Hippocampal formation (tissue), 2 donors: ENCODE results near the gene UBQLN4.
A peak's percentile ranks its signal among the peaks of the same experiment; 100 is the strongest.

Source experiments
- DNase-seq, 2 donors: peaks; one replicate each; lab custom pipeline; 2025; lab: John Stamatoyannopoulos, UW

UBQLN4 gene

GRCh38 chr1:156053768-156054499 lies at the start of gene UBQLN4:
TSS of gene UBQLN4 (minus strand) at chr1:156053798. CDS start at chr1:156053701, 97 bp downstream.
- DNase-seq, result peak; percentile 88 to 91

DNA sequence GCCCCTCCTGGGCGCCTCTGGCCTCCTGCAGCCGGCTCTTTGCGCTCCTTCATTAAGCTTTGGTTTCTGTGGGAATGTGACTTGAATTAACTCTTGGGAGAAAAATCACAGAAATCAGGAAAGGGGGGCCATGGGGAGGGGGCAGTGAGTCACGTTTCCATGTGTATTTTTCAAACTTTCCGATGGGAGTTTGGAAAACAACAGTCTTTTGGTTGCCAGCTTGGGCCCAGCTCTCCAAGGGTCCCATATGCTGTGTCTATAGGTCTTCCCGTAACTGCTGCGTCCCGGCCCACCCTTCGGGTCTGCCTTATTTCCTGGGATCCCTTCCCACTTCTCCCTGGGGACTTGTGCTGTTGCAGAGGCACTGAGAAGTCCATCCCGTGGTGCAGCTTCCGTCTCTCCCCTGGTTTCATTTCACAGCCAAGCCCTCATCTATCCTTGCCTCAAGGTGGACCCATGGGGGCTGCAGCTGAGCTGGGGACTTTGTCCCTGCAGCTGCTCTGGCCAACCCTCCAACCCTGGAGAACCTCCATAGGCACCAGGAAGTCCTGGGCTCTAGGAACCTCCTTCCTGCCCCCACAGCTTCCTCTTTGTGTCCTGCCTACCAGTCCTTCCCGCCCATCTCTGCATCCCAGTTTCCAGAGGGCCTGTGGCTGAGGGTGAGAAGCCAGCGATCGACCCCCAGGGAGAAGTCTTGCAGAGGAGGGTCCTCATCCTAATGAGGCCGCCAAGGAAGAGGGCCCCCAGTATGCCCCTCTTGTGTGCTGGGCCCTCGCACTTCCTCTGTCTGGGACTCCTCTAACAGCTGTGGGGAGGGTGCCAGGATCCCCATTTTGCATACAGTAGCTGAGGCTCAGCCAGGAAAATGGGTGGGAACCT lies 49.3 kb upstream of the UBQLN4 start:
- DNase-seq, result no peak

GRCh38 chr1:156101880-156102279 lies 48.3 kb upstream of the UBQLN4 start:
- no peak for DNase-seq

- no peak for DNase-seq
These were observed 46.8 kb upstream of the UBQLN4 start for GRCh38 chr1:156100205-156100995.

DNA sequence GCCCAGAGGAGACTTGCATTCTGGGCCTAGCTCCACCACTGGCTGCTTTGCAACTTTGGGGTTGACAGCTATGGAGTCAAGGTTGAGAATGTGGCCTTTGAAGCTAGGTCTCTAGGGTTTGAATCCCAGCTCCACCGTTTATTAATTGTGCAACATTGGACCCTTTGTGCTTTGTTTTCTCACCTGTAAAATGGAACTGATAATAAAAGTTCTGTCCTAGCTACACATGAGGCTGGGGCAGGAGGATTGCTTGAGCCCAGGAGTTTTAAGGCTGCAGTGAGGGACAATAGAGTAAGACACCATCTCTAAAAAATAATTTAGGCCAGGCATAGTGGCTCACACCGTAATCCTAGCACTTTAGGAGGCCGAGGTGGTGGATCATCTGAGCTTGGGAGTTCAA lies 45.7 kb upstream of the UBQLN4 start:
- DNase-seq, result no peak

DNA sequence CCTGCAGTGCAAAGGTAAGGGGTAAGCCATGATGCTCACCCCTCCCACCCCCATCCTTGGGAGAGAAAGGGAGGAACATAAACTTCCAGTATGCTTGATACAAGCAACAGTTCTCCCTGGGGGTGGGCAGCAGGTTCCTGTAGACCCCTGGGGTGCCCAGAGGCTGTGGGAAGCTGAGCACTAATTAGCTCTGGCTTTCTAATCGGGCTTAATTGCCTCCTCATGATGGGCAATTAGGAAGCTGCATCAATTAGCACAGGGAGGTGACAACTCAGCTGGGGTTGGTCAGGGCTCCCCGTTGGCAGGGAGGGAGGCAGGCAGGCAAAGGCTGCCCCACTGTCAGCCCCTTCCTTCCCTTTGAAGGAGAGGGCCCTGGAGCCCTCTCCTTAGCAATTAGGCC lies 45.2 kb upstream of the UBQLN4 start:
- no peak for DNase-seq

- no peak for DNase-seq
These were observed 44.0 kb upstream of the UBQLN4 start for GRCh38 chr1:156097499-156098178.

- DNase-seq, result peak; percentile 78 to 87
These were observed 43.2 kb upstream of the UBQLN4 start for GRCh38 chr1:156096640-156097391.

- DNase-seq, result no peak
These were observed 42.4 kb upstream of the UBQLN4 start for GRCh38 chr1:156095906-156096508.

GRCh38 chr1:156091610-156092009 lies 38.0 kb upstream of the UBQLN4 start:
- DNase-seq, result no peak

DNA sequence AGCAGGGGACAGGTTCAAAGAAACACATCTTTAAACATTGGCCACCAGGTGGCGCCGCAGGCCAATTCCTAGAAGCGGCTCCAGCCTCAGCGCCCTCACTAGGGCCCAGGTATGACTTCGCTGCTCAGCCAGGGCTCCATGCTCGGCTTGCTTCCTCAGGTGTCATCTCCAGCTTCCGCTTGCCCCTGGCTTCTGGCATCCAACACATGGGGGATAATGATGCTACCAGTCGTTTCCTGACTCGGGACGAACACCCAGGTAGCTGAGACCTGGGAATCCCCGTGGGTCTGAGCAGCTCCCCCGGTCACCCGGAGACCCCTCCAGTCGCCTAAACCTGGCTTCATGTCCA lies 37.2 kb upstream of the UBQLN4 start:
- DNase-seq, result peak; percentile 44 to 70

DNA sequence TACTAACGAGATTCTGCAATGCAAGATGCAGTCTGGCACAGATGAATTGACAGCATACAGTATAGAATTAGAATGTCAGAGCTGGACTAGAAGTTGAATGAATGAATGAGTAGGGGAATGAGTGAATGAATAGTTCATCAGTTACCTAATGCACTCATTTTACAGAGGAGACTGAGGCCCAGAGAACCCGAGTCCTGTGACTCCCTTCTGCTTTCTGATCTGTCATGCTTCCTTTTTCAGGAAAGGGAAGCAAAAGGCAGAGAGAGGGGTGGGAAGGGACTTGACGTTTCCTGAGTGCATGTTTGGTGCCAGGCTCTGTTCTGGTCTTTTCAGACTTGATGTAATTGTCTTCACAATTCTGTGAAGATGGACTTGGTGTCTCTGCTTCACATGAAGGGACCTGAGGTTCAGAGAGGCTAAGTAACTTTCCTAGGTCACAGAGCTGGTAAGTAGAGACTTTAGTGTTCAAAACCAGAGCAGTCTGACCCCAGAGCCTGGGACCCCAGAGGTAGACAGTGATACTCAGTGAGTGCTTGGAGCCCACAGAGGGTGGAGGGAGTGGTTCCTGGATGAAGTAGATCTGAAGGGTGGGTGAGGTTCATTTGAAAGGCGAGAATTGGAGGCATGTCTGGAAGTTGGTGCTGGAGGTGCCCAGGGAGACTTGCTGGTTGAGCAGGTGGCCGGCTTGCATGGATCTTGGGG lies 36.7 kb upstream of the UBQLN4 start:
- DNase-seq, result no peak

DNA sequence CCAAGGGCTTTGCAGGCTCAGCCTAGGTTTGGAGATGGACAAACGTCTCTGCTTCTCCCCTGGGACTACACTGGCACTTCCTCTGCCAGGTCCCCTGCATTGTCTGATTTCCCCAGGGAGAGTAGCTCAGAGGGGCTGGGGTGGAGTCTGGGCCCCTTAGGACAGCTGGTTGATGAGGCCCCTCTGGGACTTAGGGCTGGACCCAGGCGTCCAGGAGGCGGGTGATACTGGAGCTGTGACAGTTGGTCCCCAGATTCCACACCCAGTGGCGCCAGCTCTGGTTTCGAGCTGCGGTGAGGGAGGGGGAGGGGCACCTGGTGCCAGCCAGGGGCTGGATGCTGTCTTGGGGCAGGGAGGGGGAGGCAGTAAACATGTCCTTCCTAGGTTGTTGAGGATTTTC lies 36.1 kb upstream of the UBQLN4 start:
- no peak for DNase-seq

- no peak for DNase-seq
These were observed 32.7 kb upstream of the UBQLN4 start for GRCh38 chr1:156086256-156086662.

GRCh38 chr1:156083800-156084790 lies 30.5 kb upstream of the UBQLN4 start:
- DNase-seq, result no peak

DNA sequence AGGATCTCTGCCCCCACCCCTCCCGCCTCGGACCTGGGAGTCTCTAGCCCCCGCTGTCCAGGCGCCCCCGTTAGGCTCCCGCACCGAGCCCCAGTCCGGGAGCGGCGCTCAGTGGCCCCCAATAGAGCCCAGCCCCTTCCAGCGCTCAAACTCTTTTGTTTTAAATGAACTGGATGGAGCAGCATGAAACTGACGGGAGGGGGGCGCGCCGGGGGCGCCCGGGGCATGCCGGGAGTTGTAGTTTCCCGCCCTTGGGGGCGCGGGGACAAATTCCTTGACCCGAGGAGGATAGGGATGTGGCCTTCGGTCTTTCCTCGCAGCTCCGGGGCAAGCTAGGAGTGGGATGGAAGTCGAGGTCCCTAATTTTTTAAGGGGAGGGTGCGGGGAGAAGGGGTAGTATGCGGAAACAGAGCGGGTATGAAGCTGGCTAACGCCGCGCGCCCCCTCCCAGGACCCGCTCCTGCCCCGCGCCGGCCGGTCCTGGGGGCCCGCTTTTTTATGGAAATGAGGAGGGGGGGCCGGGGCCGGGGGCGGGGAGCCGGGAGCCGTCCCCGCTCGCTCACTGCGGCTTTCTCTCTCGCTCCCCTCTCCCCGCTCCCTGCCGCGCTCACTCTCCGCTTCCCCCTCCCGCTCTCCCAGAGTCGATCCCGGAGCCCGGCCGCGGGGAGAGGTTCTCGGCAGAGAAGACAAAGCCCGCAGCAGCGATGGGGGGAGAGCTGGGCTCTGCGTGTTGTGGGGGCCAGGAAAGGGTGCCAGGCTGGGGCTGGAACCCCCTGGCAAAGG lies 28.9 kb upstream of the UBQLN4 start, which contains the start of gene MEX3A:
TSS of gene MEX3A (minus strand) at position 157 of the 783 bp plus-strand sequence. CDS start 467 bp downstream, outside the sequence.
- peak; percentile 57 to 75 for DNase-seq

DNA sequence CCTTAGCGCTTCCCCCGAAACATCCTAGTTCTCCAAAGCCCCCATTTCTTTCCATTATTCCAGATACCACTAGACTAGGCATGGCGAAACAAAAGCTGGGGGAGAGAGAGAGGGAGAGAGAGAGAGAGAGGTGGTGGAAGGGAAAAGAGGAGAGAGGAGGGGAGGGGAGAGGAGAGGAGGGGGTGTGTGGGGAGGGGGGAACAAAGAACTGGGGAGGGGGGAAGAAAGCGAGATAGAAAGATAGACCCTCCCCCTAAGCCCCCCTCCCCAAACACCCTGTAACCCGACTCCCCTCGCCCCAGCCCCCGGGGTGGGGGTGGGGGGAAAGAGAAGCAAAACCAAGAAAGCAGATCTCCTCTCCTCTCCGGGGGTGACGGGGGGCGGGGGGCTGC lies 28.3 kb upstream of the UBQLN4 start:
- DNase-seq, result no peak
